H9 (cell line): ENCODE measurements around the gene FAM72C. TPM values are rescaled to one million over a fixed set of nuclear protein-coding genes. Genes with fewer than 3 reads are reported as not detected.
"Not testable (repeated sequence)": the region's sequence is repeated elsewhere in the genome, so short reads cannot be mapped to it uniquely, and the experiment has no call there.

Experiments used
- DNase-seq: peaks from one replicate; pipeline ENCODE4 v3.0.0-alpha.2; 2017
- H2AFZ ChIP-seq: one replicate; pipeline ENCODE4 v1.6.1; 2013; ENCODE audit warnings: mild to moderate bottlenecking, low read length, control low read depth, moderate library complexity
- H2AK5ac ChIP-seq: 2 replicates; pipeline ENCODE4 v1.6.1; 2013; ENCODE audit warnings: low read length, control low read depth, mixed read lengths; ENCODE audit not compliant: insufficient read length
- H2BK120ac ChIP-seq: one replicate; pipeline ENCODE4 v1.6.1; 2013; ENCODE audit warnings: low read depth, mild to moderate bottlenecking, low read length, control low read depth, inconsistent platforms; ENCODE audit not compliant: poor library complexity, severe bottlenecking
- H2BK12ac ChIP-seq: 2 replicates; pipeline ENCODE4 v1.6.1; 2013; ENCODE audit warnings: low read length, control low read depth, mixed read lengths, low read depth; ENCODE audit not compliant: insufficient read length
- H2BK15ac ChIP-seq: 2 replicates; pipeline ENCODE4 v1.6.1; 2013; ENCODE audit warnings: low read depth, low read length, control low read depth
- H2BK20ac ChIP-seq: one replicate; pipeline ENCODE4 v1.6.1; 2013; ENCODE audit warnings: low read depth, mild to moderate bottlenecking, low read length, control low read depth, inconsistent platforms; ENCODE audit not compliant: poor library complexity, severe bottlenecking
- H2BK5ac ChIP-seq: 2 replicates; pipeline ENCODE4 v1.6.1; 2013; ENCODE audit warnings: low read length, control low read depth, mixed read lengths; ENCODE audit not compliant: insufficient read length
- H3K14ac ChIP-seq: 2 replicates; pipeline ENCODE4 v1.6.1; 2013; ENCODE audit warnings: low read length, control low read depth; ENCODE audit not compliant: insufficient read depth
- H3K18ac ChIP-seq: 2 replicates; pipeline ENCODE4 v1.6.1; 2013; ENCODE audit warnings: low read depth, mild to moderate bottlenecking, mixed read lengths, low read length, control low read depth; ENCODE audit not compliant: insufficient read length
- H3K23ac ChIP-seq: 2 replicates; pipeline ENCODE4 v1.6.1; 2013; ENCODE audit warnings: low read length, control low read depth, mixed read lengths, low read depth; ENCODE audit not compliant: insufficient read length
- H3K23me2 ChIP-seq: 2 replicates; pipeline ENCODE4 v1.6.1; 2013; ENCODE audit warnings: low read depth, mild to moderate bottlenecking, mixed read lengths, low read length, control low read depth; ENCODE audit not compliant: insufficient read length, poor library complexity, severe bottlenecking
- H3K27ac ChIP-seq: 2 replicates; pipeline ENCODE4 v1.5.1; 2013; ENCODE audit warnings: low read length, control low read depth, mixed read lengths, low read depth; ENCODE audit not compliant: insufficient read length
- H3K27me3 ChIP-seq: 2 replicates; pipeline ENCODE4 v1.6.1; 2013; ENCODE audit warnings: low read length, control low read depth, inconsistent platforms; ENCODE audit not compliant: insufficient read depth
- H3K4ac ChIP-seq: 2 replicates; pipeline ENCODE4 v1.6.1; 2013; ENCODE audit warnings: low read depth, mild to moderate bottlenecking, control low read depth, inconsistent platforms, low read length, moderate library complexity
- H3K4me1 ChIP-seq: 2 replicates; pipeline ENCODE4 v1.6.1; 2013; ENCODE audit warnings: low read length, control low read depth, inconsistent platforms; ENCODE audit not compliant: insufficient read depth
- H3K4me2 ChIP-seq: 2 replicates; pipeline ENCODE4 v1.6.1; 2013; ENCODE audit warnings: low read length, control low read depth, mixed read lengths; ENCODE audit not compliant: insufficient read length, insufficient read depth
- H3K56ac ChIP-seq: 2 replicates; pipeline ENCODE4 v1.6.1; 2013; ENCODE audit warnings: low read depth, mild to moderate bottlenecking, mixed read lengths, low read length, control low read depth; ENCODE audit not compliant: insufficient read length
- H3K79me1 ChIP-seq: 2 replicates; pipeline ENCODE4 v1.6.1; 2013; ENCODE audit warnings: low read depth, mild to moderate bottlenecking, moderate library complexity, low read length, control low read depth, inconsistent platforms; ENCODE audit not compliant: insufficient read depth, poor library complexity, severe bottlenecking
- H3K79me2 ChIP-seq: 2 replicates; pipeline ENCODE4 v1.6.1; 2013; ENCODE audit warnings: low read length, control low read depth, inconsistent platforms; ENCODE audit not compliant: insufficient read depth
- H3K9ac ChIP-seq: 2 replicates; pipeline ENCODE4 v1.6.1; 2013; ENCODE audit warnings: low read length, control low read depth, mixed read lengths; ENCODE audit not compliant: insufficient read length; ENCODE audit errors: extremely low read depth
- H3K9me3 ChIP-seq: one replicate; pipeline ENCODE4 v1.6.1; 2013; ENCODE audit warnings: low read depth, low read length, inconsistent platforms; ENCODE audit not compliant: control insufficient read depth
- H3T11ph ChIP-seq: one replicate; pipeline ENCODE4 v1.6.1; 2013; ENCODE audit warnings: mild to moderate bottlenecking, low read length, control low read depth, inconsistent platforms
- H4K20me1 ChIP-seq: one replicate; pipeline ENCODE4 v1.6.1; 2013; ENCODE audit not compliant: control insufficient read depth, insufficient read length, insufficient read depth
- H4K5ac ChIP-seq: 2 replicates; pipeline ENCODE4 v1.6.1; 2013; ENCODE audit warnings: low read depth, mild to moderate bottlenecking, mixed read lengths, low read length, control low read depth; ENCODE audit not compliant: insufficient read length
- H4K8ac ChIP-seq: replicated peaks from 2 replicates; pipeline ENCODE4 v1.6.1; 2013; ENCODE audit warnings: low read length, control low read depth, mixed read lengths, low read depth; ENCODE audit not compliant: insufficient read length
- H4K91ac ChIP-seq: 2 replicates; pipeline ENCODE4 v1.6.1; 2013; ENCODE audit warnings: low read depth, mild to moderate bottlenecking, moderate library complexity, mixed read lengths, low read length, control low read depth; ENCODE audit not compliant: insufficient read length
- H3K27ac Mint-ChIP-seq, 3 experiments: 2 replicates in 2 of 3; 3 replicates in 1 of 3; pipeline ENCODE4 v1.8.0; 2020 to 2021; ENCODE audit warnings: mixed read lengths in 3 of 3, mild to moderate bottlenecking in 1 of 3, moderate library complexity in 1 of 3
- H3K27me3 Mint-ChIP-seq: 2 replicates; pipeline ENCODE4 v1.8.0; 2021; ENCODE audit warnings: low read depth, mild to moderate bottlenecking, moderate library complexity, mixed read lengths
- H3K36me3 Mint-ChIP-seq, 3 experiments: 2 replicates in 2 of 3; 3 replicates in 1 of 3; pipeline ENCODE4 v1.8.0; 2020 to 2021; ENCODE audit warnings: low read depth in 3 of 3, mixed read lengths in 3 of 3; ENCODE audit not compliant: insufficient read depth in 1 of 3
- H3K4me1 Mint-ChIP-seq, 2 experiments: 2 replicates each; pipeline ENCODE4 v1.8.0; 2020; ENCODE audit warnings: mixed read lengths in 2 of 2
- H3K4me3 Mint-ChIP-seq, 2 experiments: 2 replicates in 1 of 2; 3 replicates in 1 of 2; pipeline ENCODE4 v1.8.0; 2020 to 2021; ENCODE audit warnings: mild to moderate bottlenecking in 2 of 2, mixed read lengths in 2 of 2, moderate library complexity in 1 of 2
- H3K9me3 Mint-ChIP-seq, 2 experiments: 2 replicates in 1 of 2; 3 replicates in 1 of 2; pipeline ENCODE4 v1.8.0; 2020; ENCODE audit warnings: mild to moderate bottlenecking in 2 of 2, mixed read lengths in 2 of 2, moderate library complexity in 1 of 2
- WGBS: extraction: QIAGEN DNeasy Blood & Tissue Kit; methylation state at CpG from one replicate; pipeline ENCODE4 v1.1.7; 2013; ENCODE audit warnings: missing lambda C conversion rate, low lambda C conversion rate, mixed read lengths; ENCODE audit not compliant: insufficient read length; ENCODE audit errors: extremely low coverage; 5-methylcytosine and 5-hydroxymethylcytosine counted together
- total RNA-seq: library from RNA; stranded (reverse); gene quantifications from 2 replicates; pipeline ENCODE4 v1.2.1, GENCODE V29; 2021

Gene FAM72C
- total RNA-seq, 1 experiment from 2014 or later, result 3.5 TPM

GRCh38 chr1:143945253-143945652 is 26.5 kb downstream of the FAM72C start:
- H3K4me2 ChIP-seq, result not testable (repeated sequence)

GRCh38 chr1:143944576-143945240 is 27.1 kb downstream of the FAM72C start:
- not testable (repeated sequence) for H3K79me1 ChIP-seq, H2BK5ac ChIP-seq, H3K27me3 ChIP-seq, H3K23ac ChIP-seq, H3K79me2 ChIP-seq, H4K20me1 ChIP-seq, DNase-seq, H2BK20ac ChIP-seq, H3K4ac ChIP-seq, H4K5ac ChIP-seq, H3K56ac ChIP-seq, H3K4me2 ChIP-seq, H2BK120ac ChIP-seq, H3K4me1 Mint-ChIP-seq, H3K9ac ChIP-seq, H3K27ac ChIP-seq, H3K9me3 ChIP-seq, H2AK5ac ChIP-seq, H2BK12ac ChIP-seq, H3K27ac Mint-ChIP-seq, H3K27me3 Mint-ChIP-seq, H3K4me3 Mint-ChIP-seq, H3T11ph ChIP-seq, H3K14ac ChIP-seq, H2BK15ac ChIP-seq, H3K36me3 Mint-ChIP-seq, H3K23me2 ChIP-seq, H2AFZ ChIP-seq, H3K18ac ChIP-seq, H4K91ac ChIP-seq, H3K4me1 ChIP-seq, H4K8ac ChIP-seq, H3K9me3 Mint-ChIP-seq
- no CpG with 5 or more reads among the region's 5 CpGs for WGBS

More at GRCh38 chr1:143945253-143945652, 26.5 kb downstream of the FAM72C start:
- H3K56ac ChIP-seq, H3K4me3 Mint-ChIP-seq, H3K27ac ChIP-seq, H2BK12ac ChIP-seq, H3K4me1 ChIP-seq, H4K91ac ChIP-seq, H2BK20ac ChIP-seq, H3K27me3 Mint-ChIP-seq, H3K23me2 ChIP-seq, H2AFZ ChIP-seq, H3K4ac ChIP-seq, H2AK5ac ChIP-seq, H3T11ph ChIP-seq, H3K9ac ChIP-seq, H3K18ac ChIP-seq, H4K20me1 ChIP-seq, H3K23ac ChIP-seq, H3K9me3 Mint-ChIP-seq, H2BK5ac ChIP-seq, H3K36me3 Mint-ChIP-seq, H4K8ac ChIP-seq, H3K79me2 ChIP-seq, H3K14ac ChIP-seq, DNase-seq, H3K27me3 ChIP-seq, H3K27ac Mint-ChIP-seq, H4K5ac ChIP-seq, H2BK15ac ChIP-seq, H3K4me1 Mint-ChIP-seq, H2BK120ac ChIP-seq, H3K9me3 ChIP-seq, H3K79me1 ChIP-seq: not testable (repeated sequence)
- no CpG with 5 or more reads among the region's 3 CpGs for WGBS
